ENCODE data around the gene PACS1.

GRCh38 chr11:66064571-66064970 lies 5.5 kb upstream of the PACS1 start:
- TF ChIP-seq EZH2 (IDR thresholded peaks at IDR 0.05; ENCODE audit: borderline replicate concordance, insufficient read depth, low read depth, low read length, poor library complexity, severe bottlenecking): no peak
- no peak for TF ChIP-seq CTCF (IDR thresholded peaks at IDR 0.05)
